Upper lobe of right lung (tissue), 1 donor: ENCODE data around the gene HRH4. TPM values are rescaled to one million over a fixed set of nuclear protein-coding genes. Genes with fewer than 3 reads are reported as not detected.

ENCODE experiments used
- ATAC-seq: fragments of 200-7000 bp; cut with Tn5 transposase; one replicate; pipeline ENCODE4 v1.9.1; 2020; ENCODE audit warnings: mild to moderate bottlenecking, moderate library complexity
- DNase-seq: peaks from one replicate; pipeline ENCODE4 v3.0.0-alpha.2; 2020
- H3K27ac ChIP-seq: fragments of 200-600 bp; one replicate; pipeline ENCODE4 v1.8.0; 2022
- H3K27me3 ChIP-seq: fragments of 200-600 bp; one replicate; pipeline ENCODE4 v1.8.0; 2022; ENCODE audit warnings: mild to moderate bottlenecking
- H3K36me3 ChIP-seq: fragments of 200-600 bp; one replicate; pipeline ENCODE4 v1.8.0; 2022
- H3K4me1 ChIP-seq: fragments of 200-600 bp; one replicate; pipeline ENCODE4 v1.8.0; 2022
- H3K4me3 ChIP-seq: fragments of 200-600 bp; one replicate; pipeline ENCODE4 v1.8.0; 2022; ENCODE audit warnings: mild to moderate bottlenecking
- H3K9me3 ChIP-seq: fragments of 200-600 bp; one replicate; pipeline ENCODE4 v1.8.0; 2022
- intact Hi-C: fragments of 100-400 bp; cut with DNase I; formaldehyde crosslinking; loops from one replicate; pipeline ENCODE4 v1.11.0; 2022
- total RNA-seq: library from RNA; stranded (reverse); fragmentation: NEBNext Ultra II Directional; extraction: Animal tissue kit (Norgen Biotek cat#: 25700); gene quantifications from one replicate; pipeline ENCODE4 v1.2.1, GENCODE V29; 2021
- TF ChIP-seq, protein P1 (sequence below): fragments of 200-600 bp; IDR thresholded peaks from one replicate; pipeline ENCODE4 v1.8.0; 2022; ENCODE audit warnings: antibody characterized with exemption
- donor health status: DM: no; HTN: yes; CAD: no; lungs with severe emphysema.

The HRH4 gene
- total RNA-seq, 1 donor from 2014 or later = 1.7 TPM

DNA sequence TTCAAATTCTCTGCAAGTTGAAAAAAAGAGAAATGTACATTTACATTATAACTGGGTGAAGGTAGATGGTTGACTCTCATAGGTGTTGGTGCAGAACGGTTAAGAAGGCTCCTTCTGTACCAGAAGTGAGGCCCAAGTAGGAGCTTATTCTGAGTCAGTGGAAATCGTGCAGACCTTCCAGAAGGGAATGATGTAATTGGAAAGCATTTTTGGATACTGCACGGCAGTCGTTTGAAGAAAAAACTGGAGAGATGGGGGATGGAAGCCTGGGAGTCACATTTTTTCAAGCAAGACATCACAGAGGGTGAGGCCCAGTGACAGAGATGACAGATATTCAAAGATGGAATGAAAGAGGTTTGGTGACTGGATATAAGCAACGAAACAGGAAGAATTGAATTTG lies 39.4 kb downstream of the HRH4 start:
- ATAC-seq (no peak), DNase-seq (no peak)
- Histone ChIP-seq H3K9me3 (no peaks in the 10 kb centered on the region), H3K27ac (no peak overlapping the region), H3K27me3 (no peaks in the 10 kb centered on the region), H3K4me1 (no peaks in the 10 kb centered on the region), H3K4me3 (no peak overlapping the region), H3K36me3 (no peaks in the 10 kb centered on the region)
- intact Hi-C loops = no loop called here
- TF ChIP-seq, protein P1, sequence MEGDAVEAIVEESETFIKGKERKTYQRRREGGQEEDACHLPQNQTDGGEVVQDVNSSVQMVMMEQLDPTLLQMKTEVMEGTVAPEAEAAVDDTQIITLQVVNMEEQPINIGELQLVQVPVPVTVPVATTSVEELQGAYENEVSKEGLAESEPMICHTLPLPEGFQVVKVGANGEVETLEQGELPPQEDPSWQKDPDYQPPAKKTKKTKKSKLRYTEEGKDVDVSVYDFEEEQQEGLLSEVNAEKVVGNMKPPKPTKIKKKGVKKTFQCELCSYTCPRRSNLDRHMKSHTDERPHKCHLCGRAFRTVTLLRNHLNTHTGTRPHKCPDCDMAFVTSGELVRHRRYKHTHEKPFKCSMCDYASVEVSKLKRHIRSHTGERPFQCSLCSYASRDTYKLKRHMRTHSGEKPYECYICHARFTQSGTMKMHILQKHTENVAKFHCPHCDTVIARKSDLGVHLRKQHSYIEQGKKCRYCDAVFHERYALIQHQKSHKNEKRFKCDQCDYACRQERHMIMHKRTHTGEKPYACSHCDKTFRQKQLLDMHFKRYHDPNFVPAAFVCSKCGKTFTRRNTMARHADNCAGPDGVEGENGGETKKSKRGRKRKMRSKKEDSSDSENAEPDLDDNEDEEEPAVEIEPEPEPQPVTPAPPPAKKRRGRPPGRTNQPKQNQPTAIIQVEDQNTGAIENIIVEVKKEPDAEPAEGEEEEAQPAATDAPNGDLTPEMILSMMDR = no peak

DNA sequence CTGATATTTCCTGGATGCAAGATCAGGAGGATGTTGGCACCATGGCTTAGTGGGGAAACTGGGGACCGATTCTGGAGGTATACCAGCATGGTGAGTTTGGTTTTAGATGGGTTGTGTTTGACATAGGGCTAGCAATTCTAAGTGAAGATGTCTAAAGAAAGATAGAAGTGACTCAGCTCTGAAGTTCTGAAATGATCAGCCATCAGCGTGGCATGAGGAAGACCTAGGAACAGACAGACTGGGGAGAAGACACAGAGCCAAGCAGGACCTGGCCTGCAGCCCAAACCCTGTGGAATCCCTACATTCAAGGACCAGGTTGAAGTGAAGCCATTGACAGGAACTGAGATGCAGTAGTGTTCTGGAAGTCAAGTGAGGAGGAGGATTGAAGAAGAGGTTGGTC lies 39.8 kb downstream of the HRH4 start:
- H3K36me3 ChIP-seq = no peaks in the 10 kb centered on the region
- intact Hi-C loops = no loop called here
- H3K27ac ChIP-seq = no peak overlapping the region
- no peak for ATAC-seq
- no peak for DNase-seq
- no peaks in the 10 kb centered on the region for H3K9me3 ChIP-seq
- no peak overlapping the region for H3K4me3 ChIP-seq
- H3K27me3 ChIP-seq = no peaks in the 10 kb centered on the region
- H3K4me1 ChIP-seq = no peaks in the 10 kb centered on the region
- TF ChIP-seq, protein P1 = no peak

DNA sequence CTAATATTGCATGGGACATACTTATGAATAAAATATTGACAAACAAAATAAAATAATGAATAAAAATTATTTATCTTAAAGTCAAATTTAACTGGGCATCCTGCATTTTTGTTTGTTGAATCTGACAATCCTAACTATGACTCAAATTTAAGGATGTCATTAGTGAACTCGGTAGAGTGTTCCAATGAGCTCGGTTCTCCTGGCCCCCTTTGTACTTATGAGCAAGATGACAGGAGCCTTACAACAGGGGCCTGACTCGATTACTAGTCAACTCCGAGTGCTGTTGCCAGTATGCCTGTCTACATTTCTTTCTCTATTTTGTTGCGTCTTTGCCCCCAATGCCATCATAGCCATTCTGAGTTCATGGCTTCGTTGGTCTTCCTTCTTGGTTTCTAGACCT lies 40.3 kb downstream of the HRH4 start:
- intact Hi-C loops = no loop called here
- TF ChIP-seq, protein P1 = no peak
- no peak for ATAC-seq
- Histone ChIP-seq H3K4me1 (no peaks in the 10 kb centered on the region), H3K9me3 (no peaks in the 10 kb centered on the region), H3K27ac (no peak overlapping the region), H3K4me3 (no peak overlapping the region), H3K27me3 (no peaks in the 10 kb centered on the region), H3K36me3 (no peaks in the 10 kb centered on the region)
- no peak for DNase-seq

DNA sequence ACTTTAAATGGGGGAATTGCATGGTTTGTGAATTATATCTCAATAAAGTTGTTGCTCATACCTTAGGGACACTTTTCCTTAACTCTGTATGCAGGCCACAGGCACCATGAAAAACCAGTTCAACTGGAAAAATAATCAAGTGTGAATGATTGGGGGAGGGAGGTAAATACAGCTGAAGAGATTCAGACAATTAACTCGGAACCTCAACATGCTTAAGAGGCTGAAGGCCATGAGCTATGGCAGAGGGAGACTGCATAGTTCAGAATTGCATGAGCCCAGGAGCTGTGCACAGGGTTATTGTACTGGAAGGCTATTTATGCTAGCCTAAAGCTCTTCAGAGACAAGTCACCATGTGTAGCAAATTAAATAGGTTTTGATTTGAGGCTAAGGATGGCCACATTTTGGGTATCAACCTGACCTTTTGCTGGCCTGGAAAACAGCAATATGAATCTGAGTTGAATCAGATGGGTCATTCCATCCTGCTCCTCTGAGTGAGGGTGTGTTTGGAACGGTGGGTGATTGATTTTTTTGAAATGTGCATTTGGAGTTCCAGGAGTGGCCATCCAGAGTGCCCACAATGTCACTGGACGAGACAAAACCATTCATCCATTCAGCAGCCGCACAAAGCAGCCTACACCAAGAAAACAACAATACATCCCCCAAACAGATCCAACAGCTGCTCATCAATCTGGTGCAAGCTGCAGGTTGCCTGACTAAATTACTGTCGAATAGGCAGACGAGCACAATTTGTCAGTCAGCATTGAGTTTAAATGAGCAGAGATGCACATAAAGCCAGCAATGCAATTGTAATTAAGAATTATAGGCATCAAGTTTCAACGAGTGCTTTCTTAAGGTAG lies 42.5 kb downstream of the HRH4 start:
- Histone ChIP-seq H3K27me3 (no peaks in the 10 kb centered on the region), H3K36me3 (no peaks in the 10 kb centered on the region), H3K4me3 (no peak overlapping the region), H3K9me3 (no peaks in the 10 kb centered on the region), H3K4me1 (no peaks in the 10 kb centered on the region), H3K27ac (no peak overlapping the region)
- intact Hi-C loops = no loop called here
- TF ChIP-seq, protein P1 = no peak
- ATAC-seq (peak; percentile 63), DNase-seq (no peak)

DNA sequence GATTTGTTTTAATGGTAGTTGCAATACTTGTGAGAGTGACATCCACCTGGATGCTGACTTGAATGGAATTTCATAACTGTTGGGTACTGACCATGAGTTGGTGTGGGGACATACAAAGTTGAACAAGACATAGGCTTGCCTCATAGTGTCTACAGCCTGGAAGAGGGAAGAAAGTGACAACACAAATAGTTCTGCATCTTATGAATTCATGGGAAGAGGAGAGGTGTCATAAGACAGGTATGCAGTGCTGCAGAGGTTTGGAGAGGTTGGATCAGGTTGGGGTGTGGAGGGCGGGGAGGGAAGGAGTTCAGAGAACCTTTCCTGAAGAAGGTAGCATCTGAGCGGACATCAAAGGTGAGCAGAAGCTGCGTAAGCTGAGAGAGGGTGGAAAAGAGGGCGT lies 44.0 kb downstream of the HRH4 start:
- H3K27me3 ChIP-seq = no peaks in the 10 kb centered on the region
- no peak for ATAC-seq

More for the DNA sequence above, 44.0 kb downstream of the HRH4 start:
- intact Hi-C loops = no loop called here
- H3K4me1 ChIP-seq = no peaks in the 10 kb centered on the region
- H3K27ac ChIP-seq = no peak overlapping the region
- DNase-seq = no peak
- TF ChIP-seq, protein P1 = no peak
- H3K36me3 ChIP-seq = no peaks in the 10 kb centered on the region
- no peak overlapping the region for H3K4me3 ChIP-seq
- H3K9me3 ChIP-seq = no peaks in the 10 kb centered on the region
